GM12878 (cell line): ENCODE results near the gene GDA. TPM values are rescaled to one million over a fixed set of nuclear protein-coding genes. Genes with fewer than 3 reads are reported as not detected.

ENCODE experiments used
- CBX3 ChIP-seq: fragments of 200-600 bp; sonication (generic); IDR thresholded peaks from 2 replicates; pipeline ENCODE4 v1.6.1; 2016; ENCODE audit warnings: low read depth, borderline replicate concordance
- CUX1 ChIP-seq: IDR thresholded peaks from 2 replicates; pipeline ENCODE4 v1.6.1; 2012; ENCODE audit warnings: improper control_type of control experiment, low read depth, low read length; ENCODE audit not compliant: insufficient replicate concordance
- PKNOX1 ChIP-seq: fragments of 450-650 bp; IDR thresholded peaks from 2 replicates; pipeline ENCODE4 v1.6.1; 2016; ENCODE audit warnings: mild to moderate bottlenecking
- USF2 ChIP-seq: IDR thresholded peaks from 2 replicates; pipeline ENCODE4 v1.6.1; 2011; ENCODE audit warnings: low read depth, low read length, improper control_type of control experiment, borderline replicate concordance
- polyA plus RNA-seq, 11 experiments: library from polyadenylated mRNA; depleted of rRNA in 4 of 11; unstranded in 6 of 11; stranded (reverse) in 5 of 11; fragments of >200 nt; fragmentation: Nextera tagmentation in 4 of 11; fragmentation: Illumina TruSeq in 1 of 11; extraction: Ambion mirVana in 4 of 11; extraction: Trizol in 1 of 11; gene quantifications; 1 replicate in 1 of 11; 2 replicates in 10 of 11; pipeline versions ENCODE4 v1.2.1 to v1.2.3, GENCODE V29; 2011 to 2016; ENCODE audit warnings: inconsistent platforms in 2 of 11, missing spikeins in 2 of 11, low read depth in 1 of 11
- total RNA-seq, 4 experiments: library from RNA; depleted of rRNA in 3 of 4; stranded (reverse); fragments of >200 nt in 3 of 4; fragmentation: Illumina TruSeq in 1 of 4; extraction: Trizol in 1 of 4; gene quantifications; 2 replicates each; pipeline versions ENCODE4 v1.2.1 to v1.2.3, GENCODE V29; 2013 to 2021
- TF ChIP-seq, protein P1 (sequence below): fragments of 450-650 bp; formaldehyde crosslinking; IDR thresholded peaks from 2 replicates; pipeline ENCODE4 v1.5.0; 2022; ENCODE audit warnings: mild to moderate bottlenecking, missing genetic modification characterization

Gene GDA
- total and polyA plus RNA-seq, 10 of the 15 experiments (the other 5 are each of a cell fraction or from before 2014, with no cell fraction given), result 0.19 to 17.9 (median 0.48) TPM; not detected in 2

- no peak for TF ChIP-seq USF2
- TF ChIP-seq, protein P1, sequence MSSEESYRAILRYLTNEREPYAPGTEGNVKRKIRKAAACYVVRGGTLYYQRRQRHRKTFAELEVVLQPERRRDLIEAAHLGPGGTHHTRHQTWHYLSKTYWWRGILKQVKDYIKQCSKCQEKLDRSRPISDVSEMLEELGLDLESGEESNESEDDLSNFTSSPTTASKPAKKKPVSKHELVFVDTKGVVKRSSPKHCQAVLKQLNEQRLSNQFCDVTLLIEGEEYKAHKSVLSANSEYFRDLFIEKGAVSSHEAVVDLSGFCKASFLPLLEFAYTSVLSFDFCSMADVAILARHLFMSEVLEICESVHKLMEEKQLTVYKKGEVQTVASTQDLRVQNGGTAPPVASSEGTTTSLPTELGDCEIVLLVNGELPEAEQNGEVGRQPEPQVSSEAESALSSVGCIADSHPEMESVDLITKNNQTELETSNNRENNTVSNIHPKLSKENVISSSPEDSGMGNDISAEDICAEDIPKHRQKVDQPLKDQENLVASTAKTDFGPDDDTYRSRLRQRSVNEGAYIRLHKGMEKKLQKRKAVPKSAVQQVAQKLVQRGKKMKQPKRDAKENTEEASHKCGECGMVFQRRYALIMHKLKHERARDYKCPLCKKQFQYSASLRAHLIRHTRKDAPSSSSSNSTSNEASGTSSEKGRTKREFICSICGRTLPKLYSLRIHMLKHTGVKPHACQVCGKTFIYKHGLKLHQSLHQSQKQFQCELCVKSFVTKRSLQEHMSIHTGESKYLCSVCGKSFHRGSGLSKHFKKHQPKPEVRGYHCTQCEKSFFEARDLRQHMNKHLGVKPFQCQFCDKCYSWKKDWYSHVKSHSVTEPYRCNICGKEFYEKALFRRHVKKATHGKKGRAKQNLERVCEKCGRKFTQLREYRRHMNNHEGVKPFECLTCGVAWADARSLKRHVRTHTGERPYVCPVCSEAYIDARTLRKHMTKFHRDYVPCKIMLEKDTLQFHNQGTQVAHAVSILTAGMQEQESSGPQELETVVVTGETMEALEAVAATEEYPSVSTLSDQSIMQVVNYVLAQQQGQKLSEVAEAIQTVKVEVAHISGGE (CRISPR knock-in tag), result no peak
- no peak for TF ChIP-seq PKNOX1
- no peak for TF ChIP-seq CUX1
- TF ChIP-seq CBX3, result no peak
These were observed 61.8 kb downstream of the GDA start (continued) for GRCh38 chr9:72211047-72211446.
